Gastrocnemius medialis (tissue), 4 donors: ENCODE data around the gene SLC22A2. TPM values are rescaled to one million over a fixed set of nuclear protein-coding genes. Genes with fewer than 3 reads are reported as not detected.

Experiments used
- ATAC-seq, 2 donors: fragments of 150-250 bp; one replicate each; pipeline ENCODE4 v1.9.1; 2016
- DNase-seq, 2 donors: peaks; one replicate each; pipeline ENCODE4 v3.0.0-alpha.2; 2019
- H3K27ac ChIP-seq, 4 donors: fragments of 200-600 bp; sonication (generic); 1 replicate in 1 of 4; 2 replicates in 3 of 4; pipeline ENCODE4 v1.5.1; 2016 to 2018; ENCODE audit warnings: mild to moderate bottlenecking in 2 of 4, moderate library complexity in 1 of 4
- H3K27me3 ChIP-seq, 3 donors: fragments of 200-600 bp; sonication (generic) in 2 of 3; 1 replicate in 1 of 3; 2 replicates in 2 of 3; pipeline versions ENCODE4 v1.5.1 to v1.6.0; 2016 to 2019; ENCODE audit warnings: mild to moderate bottlenecking in 1 of 3, moderate library complexity in 1 of 3
- H3K36me3 ChIP-seq, 2 donors: fragments of 200-600 bp; sonication (generic) in 1 of 2; one replicate each; pipeline ENCODE4 v1.5.1; 2017 to 2018
- H3K4me1 ChIP-seq, 2 donors: fragments of 200-600 bp; sonication (generic) in 1 of 2; one replicate each; pipeline ENCODE4 v1.5.1; 2016 to 2017; ENCODE audit warnings: mild to moderate bottlenecking in 2 of 2
- H3K4me3 ChIP-seq, 4 donors: fragments of 200-600 bp; sonication (generic) in 3 of 4; 1 replicate in 1 of 4; 2 replicates in 3 of 4; pipeline ENCODE4 v1.5.1; 2016 to 2019; ENCODE audit warnings: mild to moderate bottlenecking in 2 of 4
- H3K9me3 ChIP-seq, 3 donors: fragments of 200-600 bp; sonication (generic) in 2 of 3; 1 replicate in 1 of 3; 2 replicates in 2 of 3; pipeline ENCODE4 v1.5.1; 2016 to 2019
- CTCF ChIP-seq, 5 experiments: fragments of 450-650 bp in 3 of 5; fragments of 200-600 bp in 2 of 5; sonication (generic) in 2 of 5; IDR thresholded peaks in 4 of 5; conservative IDR thresholded peaks in 1 of 5; 1 replicate in 4 of 5; 2 replicates in 1 of 5; pipeline ENCODE4 v1.5.1; 2016 to 2019; ENCODE audit warnings: antibody characterized with exemption in 5 of 5, mild to moderate bottlenecking in 3 of 5, moderate library complexity in 3 of 5
- POLR2A ChIP-seq, 2 donors: fragments of 450-650 bp; IDR thresholded peaks; one replicate each; pipeline ENCODE4 v1.6.1; 2017; ENCODE audit warnings: antibody characterized with exemption in 2 of 2, mild to moderate bottlenecking in 2 of 2, moderate library complexity in 2 of 2
- in situ Hi-C, 4 donors: fragments of 200-750 bp; cut with MboI; loops; one replicate each; pipeline versions ENCODE4 v1.15.0 to v1.8.0; 2017; ENCODE audit warnings: low sequenced_read_pairs in 4 of 4
- intact Hi-C: fragments of 100-400 bp; cut with DNase I; formaldehyde crosslinking; loops from one replicate; pipeline ENCODE4 v1.15.1; 2023; ENCODE audit warnings: low total_unique reads
- total RNA-seq, 4 donors: library from RNA; depleted of rRNA; stranded (reverse); fragments of >200 nt; gene quantifications; one replicate each; pipeline versions ENCODE4 v1.1.0 to v1.2.3, GENCODE V29; 2016

SLC22A2 gene
- total RNA-seq, 4 donors from 2014 or later = not detected

- intact Hi-C loops = no loop called here
- Histone ChIP-seq H3K27me3 (no peaks in the 10 kb centered on the region), H3K9me3 (peaks cover 0 to 9% (median 2%) of the 10 kb centered on the region in 3 donors), H3K4me3 (no peak overlapping the region), H3K27ac (no peak overlapping the region), H3K36me3 (no peaks in the 10 kb centered on the region), H3K4me1 (no peaks in the 10 kb centered on the region)
- no peak for ATAC-seq
- TF ChIP-seq POLR2A (IDR thresholded peaks at IDR 0.05) = no peak
- TF ChIP-seq CTCF (IDR thresholded peaks at IDR 0.05 in 4 of 5, conservative IDR thresholded peaks at IDR 0.05 in 1 of 5) = no peak
- in situ Hi-C loops = no loop called here
- no peak for DNase-seq
These were observed 61.0 kb downstream of the SLC22A2 start for GRCh38 chr6:160197662-160198061.

DNA sequence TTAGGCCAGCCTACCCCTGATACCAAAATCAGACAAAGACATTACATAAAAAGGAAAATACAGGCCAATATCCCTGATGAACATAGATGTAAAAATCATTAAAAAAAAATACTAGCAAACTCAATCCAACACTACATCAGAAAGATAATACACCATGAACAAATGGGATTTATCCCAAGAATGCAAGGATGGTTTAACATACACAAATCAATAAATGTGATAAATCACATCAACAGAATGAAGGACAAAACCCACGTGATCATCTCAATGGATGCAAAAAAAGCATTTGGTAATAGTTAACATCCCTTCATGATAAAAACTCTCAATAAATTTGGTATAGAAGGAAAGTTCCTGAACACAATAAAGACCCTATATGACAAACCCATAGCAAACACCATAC lies 63.8 kb downstream of the SLC22A2 start:
- no peak for TF ChIP-seq CTCF (IDR thresholded peaks at IDR 0.05 in 4 of 5, conservative IDR thresholded peaks at IDR 0.05 in 1 of 5)
- TF ChIP-seq POLR2A (IDR thresholded peaks at IDR 0.05) = no peak
- peaks cover 0 to 9% (median 2%) of the 10 kb centered on the region in 3 donors for H3K9me3 ChIP-seq

GRCh38 chr6:160192840-160193239 lies 65.8 kb downstream of the SLC22A2 start:
- Histone ChIP-seq H3K9me3 (peaks cover 0 to 9% (median 2%) of the 10 kb centered on the region in 3 donors), H3K4me3 (no peak overlapping the region), H3K27ac (no peak overlapping the region), H3K27me3 (no peaks in the 10 kb centered on the region), H3K4me1 (no peaks in the 10 kb centered on the region), H3K36me3 (no peaks in the 10 kb centered on the region)
- DNase-seq (no peak), ATAC-seq (no peak)
- in situ Hi-C loops (no loop called here), intact Hi-C loops (no loop called here)
- TF ChIP-seq CTCF (IDR thresholded peaks at IDR 0.05 in 4 of 5, conservative IDR thresholded peaks at IDR 0.05 in 1 of 5) (no peak), POLR2A (IDR thresholded peaks at IDR 0.05) (no peak)

More for the DNA sequence above, 63.8 kb downstream of the SLC22A2 start:
- in situ Hi-C loops (no loop called here), intact Hi-C loops (no loop called here)
- Histone ChIP-seq H3K27me3 (no peaks in the 10 kb centered on the region), H3K36me3 (no peaks in the 10 kb centered on the region), H3K27ac (no peak overlapping the region), H3K4me1 (no peaks in the 10 kb centered on the region), H3K4me3 (no peak overlapping the region)
- no peak for DNase-seq
- ATAC-seq = no peak

DNA sequence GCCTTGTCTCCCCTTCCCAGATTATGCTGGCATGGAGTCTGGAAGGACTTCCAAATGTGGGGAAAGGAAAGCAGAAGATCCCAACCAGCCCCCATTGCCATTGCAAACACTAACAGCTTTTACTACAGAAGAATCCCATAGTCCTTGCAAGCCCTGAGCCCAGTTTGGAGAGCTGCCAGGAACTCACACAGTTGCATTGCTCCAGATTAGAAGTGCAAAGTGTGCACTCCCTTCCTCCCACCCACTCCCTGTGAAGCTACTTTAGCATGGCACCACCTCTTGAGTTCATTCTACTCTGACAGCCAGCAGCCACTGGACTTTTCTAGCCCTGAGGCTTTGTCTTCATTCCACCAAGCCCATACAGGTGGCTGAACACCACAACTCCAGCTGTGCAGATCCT lies 67.6 kb downstream of the SLC22A2 start:
- H3K9me3 ChIP-seq = peaks cover 0 to 5% (median 2%) of the 10 kb centered on the region in 3 donors
- DNase-seq (no peak), ATAC-seq (no peak)
- H3K4me1 ChIP-seq = no peaks in the 10 kb centered on the region
- intact Hi-C loops = no loop called here
- H3K27me3 ChIP-seq = no peaks in the 10 kb centered on the region
- no peak overlapping the region for H3K4me3 ChIP-seq
- no peaks in the 10 kb centered on the region for H3K36me3 ChIP-seq
- in situ Hi-C loops = no loop called here
- TF ChIP-seq CTCF (IDR thresholded peaks at IDR 0.05 in 4 of 5, conservative IDR thresholded peaks at IDR 0.05 in 1 of 5) (no peak), POLR2A (IDR thresholded peaks at IDR 0.05) (no peak)
- H3K27ac ChIP-seq = no peak overlapping the region

GRCh38 chr6:160190081-160190480 lies 68.5 kb downstream of the SLC22A2 start:
- H3K4me3 ChIP-seq = no peak overlapping the region
- no peaks in the 10 kb centered on the region for H3K27me3 ChIP-seq
- in situ Hi-C loops (no loop called here), intact Hi-C loops (no loop called here)
- no peaks in the 10 kb centered on the region for H3K4me1 ChIP-seq
- H3K9me3 ChIP-seq = peaks cover 0 to 3% (median 2%) of the 10 kb centered on the region in 3 donors
- no peak overlapping the region for H3K27ac ChIP-seq
- H3K36me3 ChIP-seq = no peaks in the 10 kb centered on the region
- no peak for TF ChIP-seq CTCF (IDR thresholded peaks at IDR 0.05 in 4 of 5, conservative IDR thresholded peaks at IDR 0.05 in 1 of 5)
- TF ChIP-seq POLR2A (IDR thresholded peaks at IDR 0.05) = no peak
- ATAC-seq (no peak), DNase-seq (no peak)
